ENCODE measurements around the gene CLECL1. TPM values are rescaled to one million over a fixed set of nuclear protein-coding genes. Genes with fewer than 3 reads are reported as not detected.

CLECL1 gene
- total and polyA plus RNA-seq, 2 of the 8 experiments (the other 6 are each of a cell fraction or from before 2014, with no cell fraction given): not detected

GRCh38 chr12:9736936-9737705 is 4.2 kb upstream of the CLECL1 start (continued):
- TF ChIP-seq TAF7 (optimal IDR thresholded peaks at IDR 0.05; ENCODE audit: borderline replicate concordance, low read depth, low read length) (no peak), CTBP2 (IDR thresholded peaks at IDR 0.05; ENCODE audit: borderline replicate concordance, insufficient read depth, insufficient read length, low read length) (no peak), MAX (IDR thresholded peaks at IDR 0.05) (no peak), PHF8 (conservative IDR thresholded peaks at IDR 0.05; ENCODE audit: low read depth, low read length) (no peak)
